NT2/D1 (cell line): ENCODE results near the gene MAP2K5.

ENCODE experiments used
- SUZ12 ChIP-seq: IDR thresholded peaks from 2 replicates; pipeline ENCODE4 v1.6.1; 2011; ENCODE audit not compliant: insufficient read length, insufficient read depth; ENCODE audit errors: extremely low read depth
- ZNF274 ChIP-seq: IDR thresholded peaks from 2 replicates; pipeline ENCODE4 v1.6.1; 2011; ENCODE audit warnings: mild to moderate bottlenecking, low read depth, low read length

- no peak for TF ChIP-seq ZNF274
- no peak for TF ChIP-seq SUZ12
These were observed 296.4 kb downstream of the MAP2K5 start for GRCh38 chr15:67838789-67839332.
